B cell (primary cell): ENCODE results near the gene GRHPR. TPM values are rescaled to one million over a fixed set of nuclear protein-coding genes. Genes with fewer than 3 reads are reported as not detected.
A peak's percentile ranks its signal among the peaks of the same experiment; 100 is the strongest.
"Not testable (repeated sequence)": the region's sequence is repeated elsewhere in the genome, so short reads cannot be mapped to it uniquely, and the experiment has no call there.

Source experiments
- ATAC-seq: fragments of 200-7000 bp; cut with Tn5 transposase; one replicate; pipeline ENCODE4 v1.10.0; 2021; ENCODE audit warnings: low read depth, mild to moderate bottlenecking, moderate number of reproducible peaks, moderate library complexity
- CTCF ChIA-PET: fragments of 350-600 bp; sonication (Branson Sonifier 250); formaldehyde crosslinking; loops from one replicate; lab custom pipeline; 2021; ENCODE audit warnings: antibody characterized with exemption, inconsistent platforms; lab: Charles Lee
- POLR2A ChIA-PET: fragments of 350-600 bp; sonication (Branson Sonifier 250); formaldehyde crosslinking; loops from one replicate; lab custom pipeline; 2021; ENCODE audit warnings: antibody characterized with exemption; lab: Charles Lee
- DNase-seq: peaks from one replicate; pipeline ENCODE4 v3.0.0; 2013
- H2AFZ ChIP-seq: 2 replicates; pipeline ENCODE4 v1.6.1; 2012; ENCODE audit warnings: mild to moderate bottlenecking, low read depth, low read length; ENCODE audit not compliant: insufficient read depth, poor library complexity, severe bottlenecking
- H3K27ac ChIP-seq, 2 donors: 1 replicate in 1 of 2; 2 replicates in 1 of 2; pipeline ENCODE4 v1.5.1; 2012 to 2013; ENCODE audit warnings: low read length in 2 of 2, mild to moderate bottlenecking in 2 of 2, moderate library complexity in 1 of 2
- H3K27me3 ChIP-seq, 4 experiments: fragments of 200-600 bp in 1 of 4; sonication (generic) in 1 of 4; replicated peaks in 1 of 4; 1 replicate in 2 of 4; 2 replicates in 2 of 4; pipeline versions ENCODE4 v1.6.1 to v1.7.0; 2013 to 2016; ENCODE audit warnings: low read length in 3 of 4, mild to moderate bottlenecking in 2 of 4, mixed read lengths in 1 of 4, moderate library complexity in 1 of 4; ENCODE audit not compliant: insufficient read depth in 4 of 4, control insufficient read depth in 3 of 4; ENCODE audit errors: control extremely low read depth in 1 of 4
- H3K36me3 ChIP-seq, 2 experiments: replicated peaks in 1 of 2; 1 replicate in 1 of 2; 2 replicates in 1 of 2; pipeline versions ENCODE4 v1.6.1 to v1.7.1; 2013; ENCODE audit warnings: low read length in 1 of 2; ENCODE audit not compliant: insufficient read depth in 2 of 2, control insufficient read depth in 1 of 2; ENCODE audit errors: control extremely low read depth in 1 of 2, extremely low read depth in 1 of 2
- H3K4me1 ChIP-seq, 2 donors: fragments of 200-600 bp in 1 of 2; sonication (generic) in 1 of 2; 1 replicate in 1 of 2; 2 replicates in 1 of 2; pipeline versions ENCODE4 v1.5.1 to v1.6.1; 2013 to 2017; ENCODE audit warnings: low read length in 2 of 2; ENCODE audit not compliant: control insufficient read depth in 2 of 2, insufficient read depth in 2 of 2
- H3K4me2 ChIP-seq: replicated peaks from 2 replicates; pipeline ENCODE3; 2012; ENCODE audit warnings: mild to moderate bottlenecking, low read depth, low read length; ENCODE audit not compliant: poor library complexity, severe bottlenecking
- H3K4me3 ChIP-seq, 5 experiments: fragments of 200-600 bp in 1 of 5; sonication (generic) in 1 of 5; 1 replicate in 3 of 5; 2 replicates in 2 of 5; pipeline versions ENCODE4 v1.5.1 to v1.7.0; 2011 to 2016; ENCODE audit warnings: low read length in 4 of 5, mild to moderate bottlenecking in 4 of 5, low read depth in 2 of 5, control low read depth in 1 of 5, moderate library complexity in 1 of 5; ENCODE audit not compliant: insufficient read depth in 1 of 5; ENCODE audit errors: control extremely low read depth in 1 of 5, extremely low read depth in 1 of 5
- H3K79me2 ChIP-seq: fragments of 200-600 bp; sonication (generic); one replicate; pipeline ENCODE4 v1.6.0; 2016; ENCODE audit warnings: low read length; ENCODE audit not compliant: control insufficient read depth, insufficient read depth
- H3K9ac ChIP-seq: fragments of 200-600 bp; sonication (generic); 2 replicates; pipeline ENCODE4 v1.6.1; 2017; ENCODE audit warnings: mild to moderate bottlenecking, low read length, moderate library complexity
- H3K9me3 ChIP-seq, 3 donors: one replicate each; pipeline versions ENCODE4 v1.6.1 to v1.7.1; 2013; ENCODE audit warnings: low read length in 2 of 3; ENCODE audit not compliant: control insufficient read depth in 2 of 3, insufficient read depth in 1 of 3; ENCODE audit errors: control extremely low read depth in 1 of 3
- H4K20me1 ChIP-seq: 2 replicates; pipeline ENCODE4 v1.6.0; 2012; ENCODE audit warnings: mild to moderate bottlenecking, low read length; ENCODE audit not compliant: insufficient read depth, control insufficient read depth, poor library complexity, severe bottlenecking
- H3K27ac Mint-ChIP-seq: one replicate; pipeline ENCODE4 v1.8.0; 2021; ENCODE audit warnings: mixed read lengths
- H3K27me3 Mint-ChIP-seq: one replicate; pipeline ENCODE4 v1.8.0; 2021; ENCODE audit warnings: mixed read lengths
- H3K4me1 Mint-ChIP-seq: one replicate; pipeline ENCODE4 v1.8.0; 2021; ENCODE audit warnings: mixed read lengths
- H3K4me3 Mint-ChIP-seq: one replicate; pipeline ENCODE4 v1.8.0; 2021; ENCODE audit warnings: mixed read lengths
- H3K9me3 Mint-ChIP-seq: one replicate; pipeline ENCODE4 v1.8.0; 2022; ENCODE audit warnings: mixed read lengths; ENCODE audit not compliant: insufficient read depth
- EZH2 ChIP-seq: IDR thresholded peaks from 2 replicates; pipeline ENCODE4 v1.6.1; 2012; ENCODE audit warnings: borderline replicate concordance, low read depth, mild to moderate bottlenecking, moderate library complexity, low read length; ENCODE audit not compliant: insufficient read depth, poor library complexity, severe bottlenecking
- WGBS: methylation state at CpG from one replicate; pipeline ENCODE4 v1.1.5; 2013; ENCODE audit warnings: missing lambda C conversion rate; ENCODE audit not compliant: insufficient coverage; 5-methylcytosine and 5-hydroxymethylcytosine counted together
- intact Hi-C: fragments of 100-400 bp; cut with micrococcal nuclease; formaldehyde crosslinking; loops from one replicate; pipeline ENCODE4 v1.10.0; 2022
- polyA plus RNA-seq: library from polyadenylated mRNA; depleted of rRNA; stranded (reverse); fragments of >200 nt; gene quantifications from 2 replicates; pipeline ENCODE4 v1.2.3, GENCODE V29; 2012
- total RNA-seq, 2 donors: library from RNA; stranded (reverse); fragments of 120-200 nt in 1 of 2; gene quantifications; 1 replicate in 1 of 2; 2 replicates in 1 of 2; pipeline versions ENCODE4 v1.2.3 to v1.2.4, GENCODE V29; 2013 to 2022
- TF ChIP-seq, protein P1 (sequence below): fragments of 200-600 bp; IDR thresholded peaks from one replicate; pipeline ENCODE4 v1.8.0; 2022; ENCODE audit warnings: antibody characterized with exemption, mild to moderate bottlenecking

The GRHPR gene
- total and polyA plus RNA-seq, 2 donors (not counting 1 experiment from before 2014, with no cell fraction given), result 121 to 138 TPM

DNA sequence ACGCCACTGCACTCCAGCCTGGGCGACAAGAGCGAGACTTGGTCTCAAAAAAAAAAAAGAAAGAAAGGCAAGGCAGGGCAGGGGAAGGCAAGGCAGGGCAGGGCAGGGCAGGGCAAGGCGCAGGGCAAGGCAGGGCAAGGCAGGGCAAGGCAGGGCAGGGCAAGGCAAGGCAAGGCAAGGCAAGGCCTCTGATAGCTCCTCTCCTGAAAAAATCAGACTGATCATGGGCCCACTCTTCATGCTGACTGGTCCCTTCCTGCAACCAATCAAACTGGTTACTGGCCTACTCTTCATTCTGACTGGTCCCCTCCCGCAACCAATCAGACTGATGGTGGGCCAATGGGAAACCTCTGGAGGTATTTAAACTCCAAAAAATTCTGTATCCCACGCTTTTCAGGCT lies 46.1 kb downstream of the GRHPR start:
- ChIA-PET POLR2A (interaction anchor here (0.7 kb wide), 2 partner anchors 129 to 131 kb away, joined by 4 to 6 read pairs; no protein-coding TSS in a partner anchor), CTCF (no interaction called here)
- TF ChIP-seq, protein P1, sequence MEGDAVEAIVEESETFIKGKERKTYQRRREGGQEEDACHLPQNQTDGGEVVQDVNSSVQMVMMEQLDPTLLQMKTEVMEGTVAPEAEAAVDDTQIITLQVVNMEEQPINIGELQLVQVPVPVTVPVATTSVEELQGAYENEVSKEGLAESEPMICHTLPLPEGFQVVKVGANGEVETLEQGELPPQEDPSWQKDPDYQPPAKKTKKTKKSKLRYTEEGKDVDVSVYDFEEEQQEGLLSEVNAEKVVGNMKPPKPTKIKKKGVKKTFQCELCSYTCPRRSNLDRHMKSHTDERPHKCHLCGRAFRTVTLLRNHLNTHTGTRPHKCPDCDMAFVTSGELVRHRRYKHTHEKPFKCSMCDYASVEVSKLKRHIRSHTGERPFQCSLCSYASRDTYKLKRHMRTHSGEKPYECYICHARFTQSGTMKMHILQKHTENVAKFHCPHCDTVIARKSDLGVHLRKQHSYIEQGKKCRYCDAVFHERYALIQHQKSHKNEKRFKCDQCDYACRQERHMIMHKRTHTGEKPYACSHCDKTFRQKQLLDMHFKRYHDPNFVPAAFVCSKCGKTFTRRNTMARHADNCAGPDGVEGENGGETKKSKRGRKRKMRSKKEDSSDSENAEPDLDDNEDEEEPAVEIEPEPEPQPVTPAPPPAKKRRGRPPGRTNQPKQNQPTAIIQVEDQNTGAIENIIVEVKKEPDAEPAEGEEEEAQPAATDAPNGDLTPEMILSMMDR, result no peak
- no peak for TF ChIP-seq EZH2
- DNase-seq (no peak), ATAC-seq (no peak)
- Histone ChIP-seq H4K20me1 (no peaks in the 10 kb centered on the region), H2AFZ (no peak overlapping the region), H3K4me3 (no peak overlapping the region), H3K9ac (no peak overlapping the region), H3K9me3 (no peaks in the 10 kb centered on the region), H3K27ac (no peak overlapping the region), H3K4me1 (peaks cover 15 to 22% of the 10 kb centered on the region in 2 donors), H3K27me3 (no peaks in the 10 kb centered on the region), H3K79me2 (peaks cover 14% of the 10 kb centered on the region), H3K4me2 (no peak overlapping the region), H3K36me3 (no peaks in the 10 kb centered on the region)
- Mint-ChIP-seq H3K4me1 (peaks cover 20% of the 10 kb centered on the region), H3K4me3 (no peak overlapping the region), H3K27ac (no peak overlapping the region), H3K9me3 (no peaks in the 10 kb centered on the region), H3K27me3 (no peaks in the 10 kb centered on the region)
- intact Hi-C loops, result loop anchor here (5.0 to 10.0 kb wide), 3 partner anchors 109 to 1734 kb away; partner anchors contain the start of genes CREB3, FBXO10 and TLN1
- WGBS, result 98% methylated on average over 6 of the region's 6 CpGs

DNA sequence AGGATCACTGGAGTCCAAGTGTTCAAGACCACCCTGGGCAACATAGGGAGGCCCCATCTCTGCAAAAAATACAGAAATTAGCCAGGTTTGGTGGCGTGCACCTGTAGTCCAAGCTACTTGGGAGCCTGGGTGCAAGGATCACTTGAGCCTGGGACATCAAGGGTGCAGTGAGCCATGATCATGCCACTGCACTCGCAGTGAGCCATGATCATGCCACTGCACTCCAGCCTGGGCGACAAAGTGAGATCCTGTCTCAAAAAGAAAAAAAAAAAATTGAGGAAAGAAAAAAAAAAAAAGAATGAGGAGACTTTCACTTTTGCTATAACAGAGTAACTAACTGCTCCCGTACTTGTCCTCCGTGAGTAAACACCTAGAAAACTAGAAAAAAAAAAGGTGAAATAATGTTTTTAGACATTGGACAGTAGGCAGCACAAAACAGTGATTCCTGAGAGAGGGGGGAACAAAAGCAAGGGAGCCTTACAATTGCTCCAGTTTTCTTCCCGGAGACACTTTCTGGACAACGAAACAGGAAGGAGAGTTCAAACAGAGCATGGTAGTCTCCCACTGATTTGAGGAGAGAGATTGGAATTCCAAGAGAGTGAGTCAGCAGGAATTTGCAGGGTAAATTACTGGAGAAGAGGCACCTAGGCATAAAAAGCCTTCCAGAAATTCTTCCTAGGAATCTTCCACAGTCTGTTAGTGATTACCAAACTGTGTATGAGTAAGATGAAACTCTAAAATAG lies 49.6 kb downstream of the GRHPR start:
- Histone ChIP-seq H4K20me1 (no peaks in the 10 kb centered on the region), H3K9me3 (peaks cover 0 to 11% (median 5%) of the 10 kb centered on the region in 3 donors), H3K4me1 (peaks cover 0 to 7% of the 10 kb centered on the region in 2 donors), H3K4me2 (peak overlapping the region; percentile 55), H3K27me3 (no peaks in the 10 kb centered on the region), H3K27ac (no peak overlapping the region), H3K79me2 (no peaks in the 10 kb centered on the region), H3K4me3 (peak overlapping the region in 4 of 5 experiments; percentile 11 to 47 (median 39)), H3K36me3 (no peaks in the 10 kb centered on the region), H2AFZ (peak overlapping the region; percentile 57), H3K9ac (peak overlapping the region; percentile 40)
- ChIA-PET POLR2A (interaction anchor here (1.0 kb wide), 1 partner anchor 90 kb away, joined by 9 read pairs; no protein-coding TSS in a partner anchor), CTCF (no interaction called here)
- no peak for TF ChIP-seq EZH2
- TF ChIP-seq, protein P1, result no peak
- 28% methylated on average over 4 of the region's 7 CpGs for WGBS
- Mint-ChIP-seq H3K27me3 (no peaks in the 10 kb centered on the region), H3K9me3 (no peaks in the 10 kb centered on the region), H3K4me3 (peak overlapping the region; percentile 65), H3K4me1 (peaks cover 10% of the 10 kb centered on the region), H3K27ac (no peak overlapping the region)
- intact Hi-C loops, result no loop called here
- no peak for ATAC-seq
- DNase-seq, result no peak

DNA sequence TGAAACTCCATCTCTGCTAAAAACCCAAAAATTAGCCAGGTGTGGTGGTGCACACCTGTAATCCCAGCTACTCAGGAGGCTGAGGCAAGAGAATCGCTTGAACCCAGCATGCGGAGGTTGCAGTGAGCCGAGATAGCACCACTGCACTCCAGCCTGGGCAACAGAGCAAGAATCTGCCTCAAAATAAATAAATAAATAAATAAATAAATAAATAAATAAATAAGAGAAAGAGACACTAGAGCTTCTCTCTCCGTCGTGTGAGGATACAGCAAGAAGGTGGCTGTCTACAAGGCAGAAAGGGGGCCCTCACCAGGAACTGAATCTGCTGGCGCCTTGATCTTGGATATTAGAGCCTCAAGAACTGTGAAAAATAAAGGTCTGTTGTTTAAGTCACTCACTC lies 51.5 kb downstream of the GRHPR start:
- H3K36me3 ChIP-seq, DNase-seq, H3K79me2 ChIP-seq, H3K9ac ChIP-seq, H2AFZ ChIP-seq, intact Hi-C loops, H3K4me3 ChIP-seq, H4K20me1 ChIP-seq, H3K4me2 ChIP-seq, H3K27ac Mint-ChIP-seq, CTCF ChIA-PET, ATAC-seq, H3K4me3 Mint-ChIP-seq, H3K27me3 Mint-ChIP-seq, H3K9me3 Mint-ChIP-seq, H3K27ac ChIP-seq, H3K27me3 ChIP-seq: not testable (repeated sequence)
- H3K9me3 ChIP-seq, result peaks cover 0 to 11% (median 5%) of the 10 kb centered on the region in 3 donors
- peaks cover 24% of the 10 kb centered on the region for H3K4me1 Mint-ChIP-seq
- POLR2A ChIA-PET, result interaction anchor here (0.6 to 0.7 kb wide), 2 partner anchors 8 to 11 kb away, joined by 4 to 5 read pairs; partner anchors contain the start of gene ZBTB5
- WGBS, result 100% methylated on average over 2 of the region's 6 CpGs
- peaks cover 7 to 17% of the 10 kb centered on the region in 2 donors for H3K4me1 ChIP-seq
